CD4-positive, alpha-beta T cell treated with Interleukin-4 for 4 hours (primary cell): ENCODE results near the gene OR7A17.

Source experiments
- DNase-seq: peaks from one replicate; pipeline ENCODE4 v3.0.0-alpha.2; 2020

Gene OR7A17

DNA sequence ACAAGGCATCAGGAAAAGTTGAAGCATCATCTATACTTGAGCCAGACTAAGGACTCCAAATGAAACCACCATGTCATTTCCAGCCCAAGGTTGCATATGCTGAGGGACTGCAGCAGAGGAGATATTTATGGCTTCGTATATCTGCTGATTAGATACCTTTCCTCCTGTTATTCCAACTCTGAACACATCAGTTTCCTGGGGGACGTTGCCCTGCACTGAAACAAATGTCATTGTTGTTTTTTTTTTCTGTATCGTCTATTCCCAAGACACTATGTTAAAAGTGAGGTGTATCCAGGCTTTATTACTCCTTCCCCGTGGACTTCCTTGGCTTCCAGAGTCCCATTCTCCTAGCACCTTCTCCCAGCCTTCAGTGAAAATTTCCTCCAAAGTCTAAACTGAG is at the start of gene OR7A17:
Gene OR7A17, minus strand, starts transcription at position 101 of the 400 bp plus-strand sequence. CDS start 4,777 bp downstream, outside the sequence.
- DNase-seq: no peak

DNA sequence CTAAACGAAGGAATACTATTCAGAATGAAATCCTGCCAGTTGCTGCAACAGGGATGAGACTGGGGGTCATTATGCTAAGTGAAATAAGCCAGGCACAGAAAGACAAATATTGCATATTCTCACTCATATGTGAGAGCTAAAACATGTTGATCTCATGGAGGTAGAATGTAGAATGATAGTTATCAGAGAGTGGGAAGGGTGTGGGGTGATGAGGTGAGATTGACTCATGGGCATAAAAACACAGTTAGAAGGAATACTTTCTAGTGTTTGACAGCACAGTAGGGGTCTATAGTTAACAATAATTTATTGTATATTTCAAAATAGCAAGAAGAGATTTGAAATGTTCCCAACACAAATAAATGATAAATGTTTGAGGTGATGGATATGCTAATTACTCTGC is 47.6 kb upstream of the OR7A17 start:
- DNase-seq: no peak

DNA sequence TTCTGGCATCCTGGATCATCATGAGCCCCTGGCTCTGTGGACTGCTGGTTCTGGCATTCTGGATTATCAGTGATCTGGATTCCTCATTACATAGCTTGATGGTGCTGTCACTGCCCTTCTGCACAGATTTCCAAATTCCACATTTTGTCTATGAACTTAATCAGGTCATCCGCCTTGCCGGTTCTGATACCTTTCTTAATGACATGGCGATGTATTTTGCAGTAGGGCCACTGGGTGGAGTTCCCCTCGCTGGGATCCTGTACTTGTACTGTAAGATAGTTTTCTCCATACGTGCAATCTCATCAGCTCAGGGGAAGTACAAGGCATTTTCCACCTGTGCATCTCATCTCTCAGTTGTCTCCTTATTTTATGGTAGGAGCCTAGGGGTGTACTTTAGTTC is 30.9 kb upstream of the OR7A17 start:
- no peak for DNase-seq

DNA sequence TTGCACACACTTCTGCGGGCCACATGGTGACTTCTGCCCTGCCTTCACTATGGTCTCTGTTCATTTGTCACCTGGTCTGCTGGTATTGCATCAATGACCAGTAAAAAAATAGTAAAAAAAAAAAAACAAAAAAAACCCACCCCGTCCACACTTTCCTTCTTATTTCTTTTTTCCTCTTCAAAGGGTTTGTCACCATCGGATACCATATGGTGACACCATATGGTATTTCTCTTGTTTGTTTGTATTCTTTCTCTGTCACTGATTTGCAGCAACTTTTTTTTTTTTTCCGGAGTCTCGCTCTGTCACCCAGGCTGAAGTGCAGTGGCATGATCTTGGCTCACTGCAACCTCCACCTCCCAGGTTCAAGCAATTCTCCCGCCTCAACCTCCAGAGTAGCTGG is 29.2 kb upstream of the OR7A17 start:
- DNase-seq: no peak

DNA sequence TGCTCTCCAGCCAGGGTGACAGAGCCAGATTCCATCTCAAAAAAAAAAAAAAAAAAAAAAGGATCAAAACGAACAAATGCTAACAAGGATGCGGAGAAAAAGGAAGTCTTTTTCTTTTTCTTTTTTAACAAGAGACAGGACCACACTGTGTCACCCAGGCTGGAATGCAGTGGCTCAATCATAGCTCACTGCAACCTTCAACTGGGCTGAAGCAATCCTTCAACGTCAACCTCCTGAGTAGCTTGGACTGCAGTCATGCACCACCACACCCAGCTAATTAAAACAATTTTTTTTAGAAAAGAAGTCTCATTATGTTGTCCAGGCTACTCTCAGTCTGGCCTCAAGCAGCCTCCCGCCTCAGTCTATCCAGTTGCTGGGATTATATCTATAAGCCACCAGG is 20.8 kb upstream of the OR7A17 start:
- DNase-seq: no peak

DNA sequence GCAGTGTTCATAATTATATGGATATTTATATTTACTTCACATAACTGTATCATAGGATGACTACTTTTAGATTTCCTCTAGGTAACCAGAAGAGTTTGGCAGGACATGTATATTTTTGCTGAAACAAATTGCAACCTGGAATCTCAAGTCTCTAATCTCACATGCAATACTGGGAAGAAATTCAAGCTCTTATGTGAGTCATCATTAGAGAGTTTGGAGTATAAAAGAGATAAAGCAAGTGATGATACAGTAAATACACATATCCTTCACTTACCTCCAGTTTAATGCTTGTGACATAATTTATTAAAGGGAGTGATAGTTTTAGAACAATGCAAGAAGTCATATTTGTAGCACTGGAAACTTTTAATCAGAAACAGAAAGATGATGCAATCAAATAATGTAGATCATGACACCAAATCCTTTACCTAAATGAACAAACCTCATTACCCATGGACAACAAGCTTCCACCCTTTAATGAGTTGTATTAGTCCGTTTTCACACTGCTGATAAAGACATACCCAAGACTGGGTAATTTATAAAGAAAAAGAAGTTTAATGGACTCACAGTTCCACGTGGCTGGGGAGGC is 15.8 kb upstream of the OR7A17 start:
- no peak for DNase-seq

DNA sequence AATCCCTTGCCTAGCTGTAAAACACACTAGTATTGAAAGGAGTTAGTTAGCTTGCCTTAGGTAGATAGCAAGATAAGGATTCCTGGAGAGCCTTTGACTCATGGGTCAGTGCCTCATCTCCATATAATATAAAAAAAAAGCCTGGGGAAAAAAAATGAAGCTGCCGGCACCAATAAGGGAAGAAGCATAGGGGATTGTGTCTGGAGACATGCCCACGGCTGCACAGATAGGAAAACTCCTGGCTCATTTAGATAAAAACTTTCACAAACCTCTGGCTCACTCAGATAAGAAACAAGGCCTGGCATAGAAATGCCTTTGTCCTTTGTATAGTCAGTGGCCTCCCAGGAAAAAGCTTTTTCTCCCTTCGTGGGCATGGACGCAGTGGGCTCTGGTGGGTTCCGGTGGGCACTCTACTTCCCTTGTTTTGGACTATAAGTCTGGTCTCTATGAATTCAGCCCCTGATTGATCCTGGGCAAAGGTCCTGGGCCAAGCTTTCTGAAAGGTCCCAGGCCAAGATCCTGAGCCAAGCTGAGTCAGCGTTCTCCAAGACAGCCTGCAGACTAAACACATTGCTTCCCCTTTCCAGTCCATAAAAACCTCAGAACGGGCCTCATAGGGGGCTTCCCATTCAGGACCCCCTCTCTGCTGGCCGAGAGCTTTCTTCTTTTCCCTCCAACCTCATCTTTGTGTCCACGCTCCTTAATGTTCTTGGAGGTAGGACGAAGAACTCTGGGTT is 4.9 kb upstream of the OR7A17 start:
- DNase-seq: no peak

DNA sequence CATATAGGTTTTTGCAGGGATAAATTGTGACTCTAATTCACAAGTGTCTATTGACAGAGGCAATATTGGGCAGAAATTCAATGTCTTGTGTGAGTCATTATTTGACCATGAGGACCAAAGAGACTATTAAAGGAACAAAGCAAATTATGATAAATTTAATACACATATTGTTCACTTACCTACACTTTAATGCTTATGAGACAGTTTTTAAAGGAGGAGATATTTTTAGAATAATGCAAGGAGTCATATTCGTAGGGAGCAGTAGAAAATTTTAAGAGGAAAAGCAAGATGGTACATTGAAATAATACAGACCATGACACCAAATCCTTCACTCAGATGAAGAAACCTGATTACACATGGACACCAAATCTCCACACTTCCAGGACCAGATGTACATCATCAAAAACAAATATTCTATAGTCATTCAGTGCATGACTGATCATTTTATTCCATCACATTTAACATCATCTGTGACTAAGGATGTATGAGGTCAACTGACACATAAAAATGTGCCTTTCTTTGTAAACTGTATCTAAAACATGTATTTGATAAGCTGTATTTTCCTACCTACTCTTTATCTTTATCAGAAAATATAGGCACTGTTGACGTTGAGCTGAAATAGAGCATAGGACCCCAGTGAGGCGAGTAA is 4.2 kb upstream of the OR7A17 start:
- no peak for DNase-seq

DNA sequence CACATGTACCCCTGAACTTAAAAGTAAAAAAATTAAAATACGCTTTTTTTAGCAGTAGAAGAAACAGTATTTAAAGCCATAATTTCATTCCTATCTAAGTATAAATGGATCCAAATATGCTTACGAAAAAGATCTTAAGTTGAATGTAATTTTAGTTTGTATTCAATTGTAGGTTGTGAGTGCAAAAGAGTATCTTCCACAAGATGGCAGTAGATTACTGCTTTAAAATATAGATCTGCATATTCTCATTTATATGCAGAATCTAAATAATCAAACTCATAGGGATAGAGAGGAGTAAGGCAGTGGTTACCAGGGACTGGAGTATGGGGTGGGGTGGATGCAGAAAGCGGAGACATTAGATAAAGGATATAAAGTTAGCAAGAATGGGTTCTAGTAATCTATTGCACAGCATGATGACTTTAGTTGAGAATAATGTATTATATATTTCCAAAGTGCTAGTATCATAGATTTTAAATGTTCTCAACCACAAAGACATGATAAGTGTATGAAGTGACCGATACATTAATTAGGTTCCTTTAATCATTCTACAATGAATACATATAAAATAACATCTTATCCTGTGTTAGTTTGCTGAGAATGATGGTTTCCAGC is 14.2 kb downstream of the OR7A17 start:
- no peak for DNase-seq

DNA sequence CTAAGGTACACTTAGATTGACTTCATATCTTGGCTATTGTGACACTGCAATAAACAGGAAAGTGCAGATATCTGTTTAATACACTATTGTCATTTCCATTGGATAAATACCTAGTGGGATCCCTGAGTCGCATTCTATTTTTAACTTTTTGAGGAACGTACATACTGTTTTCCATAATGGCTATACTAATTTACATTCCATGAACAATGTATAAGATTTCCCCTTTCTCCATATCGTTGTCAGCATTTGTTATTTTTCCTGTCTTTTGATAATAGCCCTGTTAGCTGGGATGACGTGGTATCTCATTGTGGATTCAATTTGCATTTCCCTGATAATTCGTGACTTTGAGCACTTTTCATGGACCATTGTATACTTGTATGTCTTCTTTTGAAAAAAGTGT is 17.4 kb downstream of the OR7A17 start:
- DNase-seq: no peak

DNA sequence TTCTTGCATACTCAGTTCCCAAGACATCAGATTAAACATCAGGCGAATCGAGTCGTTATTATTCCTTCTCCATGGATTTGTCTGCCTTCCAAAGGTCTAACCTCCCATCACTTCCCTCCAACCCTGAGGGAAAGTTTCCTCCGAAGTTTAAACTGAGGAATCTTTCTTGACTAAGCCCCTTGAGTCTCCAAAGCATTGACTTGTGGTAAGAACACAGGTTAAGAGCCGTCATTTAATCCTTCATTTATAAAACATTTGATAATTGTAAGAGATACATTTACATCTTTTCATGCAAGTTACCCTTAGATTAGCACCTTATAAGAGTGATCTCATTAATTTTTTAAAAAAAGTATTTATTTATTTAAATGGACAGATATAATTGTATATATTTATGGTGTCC is 37.1 kb downstream of the OR7A17 start, which contains the start of gene OR7A10:
Gene OR7A10, minus strand, starts transcription at position 101 of the 400 bp plus-strand sequence. CDS start 7,045 bp downstream, outside the sequence.
- no peak for DNase-seq

DNA sequence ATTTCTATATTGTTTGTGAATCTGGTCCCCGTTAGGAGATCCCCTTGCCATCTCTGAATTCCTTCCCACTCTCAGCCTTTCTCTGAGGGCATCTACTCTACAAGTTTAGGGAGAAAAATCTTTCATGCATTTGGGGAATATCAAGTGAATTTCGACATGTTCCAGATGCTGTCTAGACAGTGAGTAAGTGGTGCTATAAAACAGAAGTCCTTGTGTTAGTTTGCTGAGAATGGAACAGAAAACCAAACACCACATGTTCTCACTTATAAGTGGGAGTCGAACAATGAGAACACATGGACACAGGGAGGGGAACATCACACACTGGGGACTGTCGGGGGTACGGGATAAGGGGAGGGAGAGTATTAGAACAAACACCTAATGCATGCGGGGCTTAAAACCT is 42.4 kb downstream of the OR7A17 start:
- DNase-seq: no peak

DNA sequence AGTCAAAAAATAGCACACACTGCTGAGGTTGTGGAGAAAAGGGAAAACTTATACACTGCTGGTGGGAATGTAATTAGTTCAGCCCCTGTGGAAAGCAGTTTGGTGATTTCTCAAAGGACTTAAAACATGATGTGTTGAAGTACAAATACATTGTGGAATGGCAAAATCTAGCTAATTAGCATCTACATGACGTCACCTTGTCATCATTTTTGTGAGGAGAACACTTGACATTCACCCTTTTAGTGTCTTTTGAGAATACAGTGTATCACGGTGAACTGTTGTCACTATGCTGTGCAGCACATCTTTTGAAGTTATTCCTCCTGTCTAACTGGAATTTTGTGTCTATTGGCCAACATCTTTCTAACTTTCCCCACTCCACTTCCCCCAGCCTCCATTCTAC is 42.8 kb downstream of the OR7A17 start:
- no peak for DNase-seq

DNA sequence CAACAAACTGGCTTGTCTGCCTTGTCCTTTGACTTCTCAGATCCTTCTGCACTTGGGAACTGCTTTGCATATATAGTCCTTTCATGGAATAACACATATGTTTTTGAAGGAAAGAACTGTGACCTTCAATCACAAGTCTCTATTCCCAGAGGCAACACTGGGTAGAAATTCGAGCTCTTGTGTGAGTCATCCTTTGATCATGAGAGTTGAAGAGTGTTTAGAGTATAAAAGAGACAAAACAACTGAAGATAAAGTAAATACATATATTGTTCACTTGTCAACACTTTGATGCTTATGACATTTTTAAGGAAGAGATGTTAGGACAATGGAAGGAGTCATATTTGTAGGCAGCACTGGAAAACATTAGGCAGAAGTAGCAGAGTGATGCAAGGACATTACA is 45.7 kb downstream of the OR7A17 start:
- DNase-seq: no peak

DNA sequence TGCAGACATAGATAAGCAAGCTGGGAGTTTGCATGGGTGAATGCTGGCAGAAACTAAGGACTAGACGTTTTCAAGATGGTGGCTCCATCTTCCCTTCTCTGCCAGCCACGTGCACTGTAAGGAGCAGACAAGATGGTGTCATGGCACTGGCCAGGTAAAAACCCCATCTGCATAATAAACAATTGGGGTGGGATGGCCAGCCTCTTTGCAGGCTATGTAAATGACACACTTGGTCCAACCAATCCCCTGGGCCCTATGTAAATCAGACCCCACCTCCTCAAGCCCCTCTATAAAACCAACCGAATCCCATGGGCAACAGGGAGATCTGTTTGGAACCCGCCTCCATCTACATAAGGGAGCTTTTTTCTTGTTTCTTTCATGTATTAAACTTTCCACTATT is 48.5 kb downstream of the OR7A17 start:
- no peak for DNase-seq

DNA sequence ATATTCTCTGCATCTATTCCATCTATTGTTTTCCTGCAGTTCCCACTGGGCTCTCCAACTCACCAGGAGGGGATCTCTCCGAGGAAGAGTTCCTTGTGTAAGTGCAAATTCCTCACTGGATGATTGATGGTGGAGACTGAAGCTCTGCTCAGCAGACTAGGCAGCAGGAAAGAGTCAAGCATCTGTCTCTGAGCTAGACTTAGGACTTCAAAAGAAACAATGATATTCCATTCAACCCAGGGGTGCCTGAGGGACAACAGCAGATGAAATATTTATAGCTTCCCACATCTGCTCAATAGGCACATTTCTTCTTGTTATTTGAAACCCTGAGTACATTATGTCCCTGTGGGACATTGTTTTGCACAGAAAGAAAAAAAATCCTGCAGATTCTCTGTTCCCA is 50.9 kb downstream of the OR7A17 start, which contains the start of the genes OR7A5 and OR7C1:
Gene OR7A5, minus strand, starts transcription at position 175 of the 400 bp plus-strand sequence. CDS start 6,944 bp downstream, outside the sequence.
Gene OR7C1, minus strand, starts transcription at position 175 of the 400 bp plus-strand sequence. CDS start 35,049 bp downstream, outside the sequence.
- DNase-seq: no peak

DNA sequence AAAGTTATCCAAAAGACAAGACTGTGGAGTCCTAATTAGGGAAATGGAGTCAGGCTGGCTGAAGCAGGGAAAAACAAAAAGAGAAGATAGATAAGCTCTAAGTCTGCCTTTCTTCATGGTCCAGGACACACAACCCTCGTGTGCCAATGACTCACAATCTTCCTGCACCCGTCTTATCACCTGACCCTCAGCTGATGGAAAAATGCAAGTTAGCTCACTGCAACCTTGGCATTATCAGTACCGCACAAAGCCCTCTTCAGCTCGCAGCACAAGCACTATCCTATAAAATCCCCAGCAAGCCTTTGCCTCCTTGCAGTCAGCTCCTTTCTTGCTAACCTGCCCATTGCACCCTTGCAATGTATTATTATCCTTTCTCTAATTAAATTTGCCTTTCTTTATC is 55.2 kb downstream of the OR7A17 start:
- no peak for DNase-seq
